HEK293T (cell line): Measurements from ENCODE around the gene TSEN2.

Source experiments
- CTCF ChIA-PET: fragments of 350-600 bp; formaldehyde crosslinking; extraction: SDS; loops from one replicate; lab custom pipeline; 2021; ENCODE audit warnings: antibody characterized with exemption, inconsistent platforms; lab: Yijun Ruan, JAX
- POLR2A ChIA-PET: fragments of 350-600 bp; formaldehyde crosslinking; extraction: SDS; loops from one replicate; lab custom pipeline; 2020; ENCODE audit warnings: antibody characterized with exemption, inconsistent platforms; lab: Yijun Ruan, JAX
- DNase-seq: peaks from one replicate; pipeline ENCODE4 v3.0.0; 2012; ENCODE audit warnings: mixed read lengths; ENCODE audit errors: extremely low spot score
- ARNT ChIP-seq: fragments of 450-650 bp; IDR thresholded peaks from 2 replicates; pipeline ENCODE4 v1.6.1; 2017; ENCODE audit warnings: mild to moderate bottlenecking
- BHLHE40 ChIP-seq: fragments of 450-650 bp; IDR thresholded peaks from 2 replicates; pipeline ENCODE4 v1.6.1; 2016; ENCODE audit warnings: mild to moderate bottlenecking, moderate library complexity, borderline replicate concordance
- CTBP1 ChIP-seq: fragments of 450-650 bp; IDR thresholded peaks from 2 replicates; pipeline ENCODE4 v1.6.1; 2016; ENCODE audit warnings: borderline replicate concordance
- ELF4 ChIP-seq: fragments of 450-650 bp; IDR thresholded peaks from 2 replicates; pipeline ENCODE4 v1.6.1; 2017; ENCODE audit warnings: antibody characterized with exemption
- FOXA1 ChIP-seq: fragments of 450-650 bp; IDR thresholded peaks from 2 replicates; pipeline ENCODE4 v1.6.1; 2016; ENCODE audit warnings: mild to moderate bottlenecking
- FOXK2 ChIP-seq: fragments of 450-650 bp; IDR thresholded peaks from 2 replicates; pipeline ENCODE4 v1.6.1; 2016; ENCODE audit warnings: mild to moderate bottlenecking
- FOXM1 ChIP-seq: fragments of 450-650 bp; IDR thresholded peaks from 2 replicates; pipeline ENCODE4 v1.6.1; 2017; ENCODE audit warnings: mild to moderate bottlenecking, borderline replicate concordance
- HDGF ChIP-seq: fragments of 450-650 bp; IDR thresholded peaks from 2 replicates; pipeline ENCODE4 v1.6.1; 2017; ENCODE audit warnings: antibody characterized with exemption, borderline replicate concordance
- L3MBTL2 ChIP-seq: fragments of 450-650 bp; conservative IDR thresholded peaks from 2 replicates; pipeline ENCODE4 v1.6.1; 2016; ENCODE audit warnings: mild to moderate bottlenecking
- LEF1 ChIP-seq: fragments of 450-650 bp; IDR thresholded peaks from 2 replicates; pipeline ENCODE4 v1.6.1; 2017; ENCODE audit warnings: mild to moderate bottlenecking, borderline replicate concordance
- NFRKB ChIP-seq: fragments of 450-650 bp; IDR thresholded peaks from 2 replicates; pipeline ENCODE4 v1.6.1; 2016; ENCODE audit warnings: mild to moderate bottlenecking, moderate library complexity
- SP1 ChIP-seq: fragments of 450-650 bp; IDR thresholded peaks from 2 replicates; pipeline ENCODE4 v1.6.1; 2017
- SUZ12 ChIP-seq: fragments of 450-650 bp; IDR thresholded peaks from 2 replicates; pipeline ENCODE4 v1.6.1; 2016; ENCODE audit warnings: mild to moderate bottlenecking
- TARDBP ChIP-seq: fragments of 450-650 bp; IDR thresholded peaks from 2 replicates; pipeline ENCODE4 v1.6.1; 2016
- ZNF384 ChIP-seq: fragments of 450-650 bp; IDR thresholded peaks from 2 replicates; pipeline ENCODE4 v1.6.1; 2016
- TF ChIP-seq, protein P1 (sequence below): fragments of 450-650 bp; IDR thresholded peaks from 2 replicates; pipeline ENCODE4 v1.6.1; 2016

Gene TSEN2

DNA sequence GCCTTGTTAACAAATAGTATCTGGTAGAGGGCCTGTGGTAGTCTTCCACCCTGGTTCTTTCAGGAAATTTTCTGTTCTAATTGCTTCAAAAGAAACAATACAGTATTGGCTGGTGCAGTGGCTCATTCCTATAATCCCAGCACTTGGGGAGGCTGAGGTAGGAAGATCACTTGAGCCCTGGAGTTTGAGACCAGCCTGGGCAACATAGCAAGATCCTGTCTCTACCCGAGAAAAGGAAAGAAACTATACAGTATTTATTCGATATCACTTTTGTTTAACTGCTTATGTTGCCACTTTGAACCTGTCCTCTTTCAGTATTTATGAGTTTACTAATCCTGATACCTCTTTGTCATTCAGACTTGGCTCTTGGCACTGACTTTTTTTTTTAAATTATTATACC, 77.1 kb downstream of the TSEN2 start:
- TF ChIP-seq CTBP1 = no peak
- TF ChIP-seq ARNT = no peak
- no peak for TF ChIP-seq SP1
- no peak for TF ChIP-seq ELF4
- TF ChIP-seq, protein P1, sequence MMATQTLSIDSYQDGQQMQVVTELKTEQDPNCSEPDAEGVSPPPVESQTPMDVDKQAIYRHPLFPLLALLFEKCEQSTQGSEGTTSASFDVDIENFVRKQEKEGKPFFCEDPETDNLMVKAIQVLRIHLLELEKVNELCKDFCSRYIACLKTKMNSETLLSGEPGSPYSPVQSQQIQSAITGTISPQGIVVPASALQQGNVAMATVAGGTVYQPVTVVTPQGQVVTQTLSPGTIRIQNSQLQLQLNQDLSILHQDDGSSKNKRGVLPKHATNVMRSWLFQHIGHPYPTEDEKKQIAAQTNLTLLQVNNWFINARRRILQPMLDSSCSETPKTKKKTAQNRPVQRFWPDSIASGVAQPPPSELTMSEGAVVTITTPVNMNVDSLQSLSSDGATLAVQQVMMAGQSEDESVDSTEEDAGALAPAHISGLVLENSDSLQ = no peak
- no peak for TF ChIP-seq LEF1
- TF ChIP-seq BHLHE40 = no peak
- no peak for TF ChIP-seq L3MBTL2
- no peak for TF ChIP-seq FOXK2
- no peak for TF ChIP-seq TARDBP
- TF ChIP-seq FOXA1 = no peak
- TF ChIP-seq SUZ12 = no peak
- TF ChIP-seq FOXM1 = no peak
- no peak for TF ChIP-seq ZNF384
- TF ChIP-seq HDGF = no peak
- CTCF ChIA-PET = no interaction called here
- no peak for DNase-seq

DNA sequence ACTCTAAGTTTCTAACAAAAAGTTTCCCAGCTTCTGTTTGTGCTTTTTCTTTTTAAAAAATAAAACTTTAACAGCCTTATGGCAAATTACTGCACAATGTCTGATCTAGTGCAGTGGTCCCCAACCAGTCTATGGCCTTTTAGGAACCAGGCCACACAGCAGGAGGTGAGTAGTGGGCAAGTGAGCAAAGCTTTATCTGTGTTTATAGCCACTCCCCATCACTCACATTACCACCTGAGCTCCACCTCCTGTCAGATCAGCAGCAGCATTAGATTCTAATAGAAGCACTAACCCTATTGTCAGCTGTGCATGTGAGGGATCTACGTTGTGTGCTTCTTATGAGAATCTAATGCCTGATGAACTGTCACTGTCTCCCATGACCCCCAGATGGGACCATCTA, 78.2 kb downstream of the TSEN2 start:
- TF ChIP-seq, protein P1 = no peak
- TF ChIP-seq ZNF384 (no peak), BHLHE40 (no peak)
- no peak for DNase-seq
- CTCF ChIA-PET = interaction anchor here (0.7 to 1.1 kb wide), 2 partner anchors 83 to 347 kb away, joined by 3 read pairs; no protein-coding TSS in a partner anchor
- POLR2A ChIA-PET = no interaction called here

More for the DNA sequence above, 77.1 kb downstream of the TSEN2 start:
- POLR2A ChIA-PET = no interaction called here

DNA sequence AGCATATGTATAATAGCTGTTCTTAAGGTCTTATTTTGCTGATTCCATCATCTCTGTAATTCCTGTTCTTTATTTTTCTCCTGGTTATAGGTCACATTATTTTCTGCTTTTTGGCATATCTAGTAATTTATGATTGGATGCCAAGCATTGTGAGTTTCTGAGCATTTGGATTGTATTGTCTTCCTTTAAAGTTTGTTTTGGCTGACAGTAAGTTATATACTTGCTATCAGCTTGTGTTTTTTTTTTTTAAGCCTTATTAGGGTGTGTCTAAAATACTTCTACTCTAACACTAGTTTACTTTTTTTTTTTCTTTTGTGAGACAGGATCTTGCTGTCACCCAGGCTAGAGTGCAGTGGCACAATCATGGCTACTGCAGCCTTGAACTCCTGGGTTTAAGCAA, 82.7 kb downstream of the TSEN2 start:
- ChIA-PET POLR2A (no interaction called here), CTCF (no interaction called here)
- DNase-seq = no peak
- TF ChIP-seq SUZ12 = no peak
- TF ChIP-seq FOXK2 = no peak
- no peak for TF ChIP-seq FOXM1
- no peak for TF ChIP-seq FOXA1
- no peak for TF ChIP-seq TARDBP

DNA sequence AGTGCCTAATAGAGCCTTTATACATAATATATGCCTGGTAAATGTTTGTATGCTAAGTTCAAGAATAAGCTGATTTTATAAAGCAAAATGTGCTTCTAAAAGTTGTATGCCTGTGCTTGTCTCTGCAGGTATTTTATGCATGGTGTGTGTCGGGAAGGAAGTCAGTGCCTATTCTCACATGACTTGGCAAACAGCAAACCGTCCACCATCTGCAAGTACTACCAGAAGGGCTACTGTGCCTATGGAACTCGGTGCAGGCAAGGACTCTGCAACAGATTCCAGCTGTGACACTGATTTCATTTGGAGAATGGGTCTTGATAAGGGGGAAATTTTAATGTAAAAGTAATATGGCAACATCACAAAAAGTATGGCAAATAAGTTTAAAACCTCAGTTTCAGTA, 84.5 kb downstream of the TSEN2 start:
- no peak for TF ChIP-seq BHLHE40
- TF ChIP-seq LEF1 = no peak
- no peak for TF ChIP-seq HDGF
- TF ChIP-seq SP1 = no peak
- no peak for TF ChIP-seq ELF4
- TF ChIP-seq NFRKB = no peak
- no peak for TF ChIP-seq SUZ12
- TF ChIP-seq FOXK2 = no peak
- no peak for TF ChIP-seq L3MBTL2
- no peak for TF ChIP-seq FOXA1
- no peak for TF ChIP-seq TARDBP
- TF ChIP-seq ARNT = no peak
- TF ChIP-seq FOXM1 = no peak
- TF ChIP-seq CTBP1 = no peak
- no peak for TF ChIP-seq ZNF384
- TF ChIP-seq, protein P1 = no peak
- CTCF ChIA-PET = interaction anchor here (1.6 kb wide), 1 partner anchor 10 kb away, joined by 5 read pairs; no protein-coding TSS in a partner anchor
- DNase-seq = no peak
- POLR2A ChIA-PET = no interaction called here

DNA sequence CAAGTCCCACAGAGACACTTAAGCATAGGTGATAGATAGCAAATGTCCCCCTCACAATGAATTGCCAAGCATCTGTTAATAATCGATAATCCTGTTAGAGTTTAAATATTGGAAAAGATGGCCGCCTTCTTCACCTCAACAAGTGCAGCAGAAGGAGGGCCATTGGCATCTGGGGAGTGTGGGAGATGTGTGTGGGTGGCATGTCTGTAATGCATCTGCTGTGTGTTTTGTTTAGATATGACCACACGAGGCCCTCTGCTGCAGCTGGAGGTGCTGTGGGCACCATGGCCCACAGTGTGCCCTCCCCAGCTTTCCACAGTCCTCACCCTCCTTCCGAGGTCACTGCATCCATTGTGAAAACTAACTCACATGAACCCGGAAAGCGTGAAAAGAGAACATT, 85.6 kb downstream of the TSEN2 start:
- POLR2A ChIA-PET = no interaction called here
- no peak for TF ChIP-seq NFRKB
- TF ChIP-seq TARDBP = no peak
- no peak for TF ChIP-seq FOXK2
- no peak for TF ChIP-seq HDGF
- no peak for TF ChIP-seq SUZ12
- no peak for TF ChIP-seq FOXM1
- no peak for TF ChIP-seq ZNF384
- TF ChIP-seq L3MBTL2 = no peak
- DNase-seq = no peak
- CTCF ChIA-PET = interaction anchor here (0.6 kb wide), 1 partner anchor 55 kb away, joined by 3 read pairs; no protein-coding TSS in a partner anchor

DNA sequence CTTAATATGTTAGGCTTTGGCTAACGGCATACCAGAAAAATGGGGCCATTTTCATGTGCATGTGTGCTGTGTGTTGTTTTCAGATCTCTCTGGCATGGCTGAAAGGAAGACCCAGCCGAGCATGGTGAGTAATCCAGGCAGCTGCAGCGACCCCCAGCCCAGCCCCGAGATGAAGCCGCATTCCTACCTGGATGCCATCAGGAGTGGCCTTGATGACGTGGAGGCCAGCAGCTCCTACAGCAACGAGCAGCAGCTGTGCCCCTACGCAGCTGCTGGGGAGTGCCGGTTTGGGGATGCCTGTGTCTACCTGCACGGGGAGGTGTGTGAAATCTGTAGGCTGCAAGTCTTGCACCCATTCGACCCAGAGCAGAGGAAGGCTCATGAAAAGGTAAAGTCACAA, 87.7 kb downstream of the TSEN2 start:
- ChIA-PET POLR2A (no interaction called here), CTCF (no interaction called here)
- TF ChIP-seq ARNT (no peak), ELF4 (no peak), SUZ12 (no peak), HDGF (no peak), L3MBTL2 (no peak), TARDBP (no peak), ZNF384 (no peak), CTBP1 (no peak), SP1 (no peak), NFRKB (no peak), FOXA1 (no peak), FOXK2 (no peak), FOXM1 (no peak), BHLHE40 (no peak)
- TF ChIP-seq, protein P1 = no peak
- DNase-seq = no peak
